Keratinocyte (primary cell): ENCODE measurements around the gene KIAA0825. TPM values are rescaled to one million over a fixed set of nuclear protein-coding genes. Genes with fewer than 3 reads are reported as not detected.

ENCODE experiments used
- DNase-seq: peaks from one replicate; pipeline ENCODE4 v3.0.0-alpha.2; 2011; ENCODE audit warnings: low read depth, missing footprints, low spot score
- FAIRE-seq: peaks from 2 replicates; lab custom pipeline; 2011; peaks lifted over from hg19 to GRCh38; lab: Jason Lieb, UNC
- H2AFZ ChIP-seq: 2 replicates; pipeline ENCODE4 v1.6.0; 2012; ENCODE audit warnings: low read length, control low read depth, inconsistent platforms; ENCODE audit not compliant: control insufficient read depth
- H3K27ac ChIP-seq: 2 replicates; pipeline ENCODE4 v1.5.1; 2011; ENCODE audit warnings: low read length; ENCODE audit not compliant: control insufficient read depth, insufficient read depth
- H3K27me3 ChIP-seq: 3 replicates; pipeline ENCODE4 v1.6.0; 2011; ENCODE audit warnings: low read length; ENCODE audit not compliant: control insufficient read depth, insufficient read depth; ENCODE audit errors: extremely low read depth
- H3K36me3 ChIP-seq, 2 experiments: 2 replicates in 1 of 2; 3 replicates in 1 of 2; pipeline ENCODE4 v1.5.1; 2011; ENCODE audit warnings: low read length in 2 of 2, mild to moderate bottlenecking in 1 of 2; ENCODE audit not compliant: control insufficient read depth in 2 of 2, insufficient read depth in 2 of 2; ENCODE audit errors: extremely low read depth in 1 of 2
- H3K4me1 ChIP-seq: 3 replicates; pipeline ENCODE4 v1.5.1; 2011; ENCODE audit warnings: low read length; ENCODE audit not compliant: control insufficient read depth, insufficient read depth; ENCODE audit errors: extremely low read depth
- H3K4me2 ChIP-seq: 3 replicates; pipeline ENCODE4 v1.6.0; 2011; ENCODE audit warnings: low read depth, low read length; ENCODE audit not compliant: control insufficient read depth, insufficient read depth; ENCODE audit errors: extremely low read depth
- H3K4me3 ChIP-seq, 3 experiments: fragments of 200-600 bp in 1 of 3; sonication (generic) in 1 of 3; 2 replicates in 2 of 3; 3 replicates in 1 of 3; pipeline ENCODE4 v1.5.1; 2011 to 2016; ENCODE audit warnings: low read length in 3 of 3, mild to moderate bottlenecking in 3 of 3, control low read depth in 2 of 3, inconsistent platforms in 1 of 3, low read depth in 1 of 3, mixed read lengths in 1 of 3, mixed run types in 1 of 3, moderate library complexity in 1 of 3; ENCODE audit not compliant: control insufficient read depth in 2 of 3, insufficient read depth in 2 of 3; ENCODE audit errors: extremely low read depth in 1 of 3
- H3K79me2 ChIP-seq: 2 replicates; pipeline ENCODE4 v1.6.0; 2012; ENCODE audit warnings: low read length; ENCODE audit not compliant: control insufficient read depth, insufficient read depth
- H3K9ac ChIP-seq: 3 replicates; pipeline ENCODE4 v1.6.0; 2011; ENCODE audit warnings: low read length; ENCODE audit not compliant: control insufficient read depth, insufficient read depth; ENCODE audit errors: extremely low read depth
- H3K9me1 ChIP-seq: 3 replicates; pipeline ENCODE4 v1.6.0; 2011; ENCODE audit warnings: low read length; ENCODE audit not compliant: control insufficient read depth, insufficient read depth; ENCODE audit errors: extremely low read depth
- H3K9me3 ChIP-seq: 2 replicates; pipeline ENCODE4 v1.5.1; 2012; ENCODE audit warnings: low read depth, low read length; ENCODE audit not compliant: control insufficient read depth
- H4K20me1 ChIP-seq: 3 replicates; pipeline ENCODE4 v1.6.0; 2011; ENCODE audit warnings: low read length; ENCODE audit not compliant: control insufficient read depth, insufficient read depth; ENCODE audit errors: extremely low read depth
- CTCF ChIP-seq, 3 experiments: IDR thresholded peaks in 1 of 3; conservative IDR thresholded peaks in 1 of 3; optimal IDR thresholded peaks in 1 of 3; 2 replicates in 2 of 3; 3 replicates in 1 of 3; pipeline versions ENCODE3 to v1.5.1; 2011; ENCODE audit warnings: low read length in 3 of 3, mild to moderate bottlenecking in 3 of 3, moderate library complexity in 2 of 3, control low read depth in 1 of 3, inconsistent platforms in 1 of 3; ENCODE audit not compliant: insufficient read depth in 2 of 3; ENCODE audit errors: extremely low read depth in 1 of 3
- EZH2 ChIP-seq: IDR thresholded peaks from one replicate; pipeline ENCODE4 v1.6.1; 2012; ENCODE audit warnings: inconsistent platforms, mild to moderate bottlenecking, low read length, moderate library complexity
- dilution Hi-C: fragments of 300-500 bp; cut with MboI; formaldehyde crosslinking; loops from one replicate; pipeline ENCODE4 v1.7.0; 2020; ENCODE audit warnings: low sequenced_read_pairs; ENCODE audit not compliant: extremely low pct_ligation_motif_present
- polyA plus RNA-seq, 5 experiments: library from polyadenylated mRNA; depleted of rRNA in 3 of 5; stranded (reverse) in 3 of 5; stranded (forward) in 1 of 5; unstranded in 1 of 5; fragments of >200 nt; gene quantifications; 1 replicate in 1 of 5; 2 replicates in 3 of 5; 3 replicates in 1 of 5; pipeline versions ENCODE4 v1.2.1 to v1.2.3, GENCODE V29; 2011 to 2012; ENCODE audit warnings: missing spikeins in 2 of 5, low read depth in 1 of 5, low replicate concordance in 1 of 5

Gene KIAA0825
- polyA plus RNA-seq, 1 donor (not counting 4 experiments of a cell fraction or from before 2014, with no cell fraction given) = 1.2 TPM

- no peaks in the 10 kb centered on the region for H4K20me1 ChIP-seq
- no peak overlapping the region for H3K4me3 ChIP-seq
- H3K4me2 ChIP-seq = no peak overlapping the region
- TF ChIP-seq CTCF (optimal IDR thresholded peaks at IDR 0.05 in 1 of 3, IDR thresholded peaks at IDR 0.05 in 1 of 3, conservative IDR thresholded peaks at IDR 0.05 in 1 of 3; ENCODE audit: extremely low read depth in 1 of 3, insufficient read depth in 2 of 3, low read length in 3 of 3) (no peak), EZH2 (no peak)
- no peak overlapping the region for H3K27ac ChIP-seq
- H3K79me2 ChIP-seq = no peaks in the 10 kb centered on the region
- FAIRE-seq (no peak), DNase-seq (no peak)
- no peaks in the 10 kb centered on the region for H3K9me1 ChIP-seq
- no peaks in the 10 kb centered on the region for H3K27me3 ChIP-seq
- no peaks in the 10 kb centered on the region for H3K36me3 ChIP-seq
- no peak overlapping the region for H3K9ac ChIP-seq
- dilution Hi-C loops = no loop called here
- H3K9me3 ChIP-seq = no peaks in the 10 kb centered on the region
- no peak overlapping the region for H2AFZ ChIP-seq
- no peaks in the 10 kb centered on the region for H3K4me1 ChIP-seq
Observed at GRCh38 chr5:94188725-94189124, 429.7 kb downstream of the KIAA0825 start.

GRCh38 chr5:94184870-94185269 lies 433.5 kb downstream of the KIAA0825 start:
- Histone ChIP-seq H3K79me2 (no peaks in the 10 kb centered on the region), H2AFZ (no peak overlapping the region), H3K9ac (no peak overlapping the region), H3K9me3 (no peaks in the 10 kb centered on the region), H3K4me1 (no peaks in the 10 kb centered on the region), H3K4me3 (no peak overlapping the region), H3K27me3 (no peaks in the 10 kb centered on the region), H3K27ac (no peak overlapping the region), H3K4me2 (no peak overlapping the region), H3K36me3 (no peaks in the 10 kb centered on the region), H4K20me1 (no peaks in the 10 kb centered on the region), H3K9me1 (no peaks in the 10 kb centered on the region)
- no peak for TF ChIP-seq CTCF (optimal IDR thresholded peaks at IDR 0.05 in 1 of 3, IDR thresholded peaks at IDR 0.05 in 1 of 3, conservative IDR thresholded peaks at IDR 0.05 in 1 of 3; ENCODE audit: extremely low read depth in 1 of 3, insufficient read depth in 2 of 3, low read length in 3 of 3)
- no peak for TF ChIP-seq EZH2
- FAIRE-seq = no peak
- dilution Hi-C loops = no loop called here
- no peak for DNase-seq
